ENCODE results near the gene BACH2. TPM values are rescaled to one million over a fixed set of nuclear protein-coding genes. Genes with fewer than 3 reads are reported as not detected.

The BACH2 gene
- polyA plus RNA-seq, 1 experiment, result 0.10 TPM

DNA sequence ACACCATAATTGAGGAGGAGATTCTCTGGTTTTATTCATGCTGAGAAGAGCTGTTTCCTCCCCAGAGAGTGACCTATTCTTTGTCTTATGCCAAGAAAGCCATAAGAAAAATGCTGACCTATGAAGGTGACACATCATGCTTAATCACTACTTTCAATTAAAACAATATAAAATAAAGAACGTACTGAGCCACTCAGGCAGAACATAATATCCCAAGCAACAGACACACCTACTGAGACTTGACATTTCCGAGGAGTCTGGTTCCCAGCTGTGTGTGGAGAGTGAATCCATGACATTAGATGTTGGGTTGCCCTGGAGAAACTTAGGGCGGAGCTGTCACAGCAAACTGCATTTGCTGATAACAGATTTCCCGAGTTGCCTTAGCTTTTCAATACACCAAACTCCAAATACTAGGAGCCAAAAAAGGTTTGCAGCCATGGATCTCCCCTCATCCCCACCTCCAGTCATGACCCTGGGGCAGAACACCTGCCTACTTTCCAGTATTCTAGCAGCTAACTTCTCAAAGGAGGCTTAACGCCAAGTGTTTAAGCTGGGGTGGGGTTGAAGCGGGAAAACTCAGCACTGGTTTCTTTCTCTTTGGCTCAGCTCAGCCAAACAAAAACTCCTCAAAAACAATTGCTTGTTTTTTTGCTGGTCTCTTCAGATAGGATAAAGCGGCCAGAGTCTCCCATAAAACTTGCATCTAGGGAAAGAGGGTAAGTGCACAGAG, 92.2 kb downstream of the BACH2 start:
- TF ChIP-seq, protein P1, sequence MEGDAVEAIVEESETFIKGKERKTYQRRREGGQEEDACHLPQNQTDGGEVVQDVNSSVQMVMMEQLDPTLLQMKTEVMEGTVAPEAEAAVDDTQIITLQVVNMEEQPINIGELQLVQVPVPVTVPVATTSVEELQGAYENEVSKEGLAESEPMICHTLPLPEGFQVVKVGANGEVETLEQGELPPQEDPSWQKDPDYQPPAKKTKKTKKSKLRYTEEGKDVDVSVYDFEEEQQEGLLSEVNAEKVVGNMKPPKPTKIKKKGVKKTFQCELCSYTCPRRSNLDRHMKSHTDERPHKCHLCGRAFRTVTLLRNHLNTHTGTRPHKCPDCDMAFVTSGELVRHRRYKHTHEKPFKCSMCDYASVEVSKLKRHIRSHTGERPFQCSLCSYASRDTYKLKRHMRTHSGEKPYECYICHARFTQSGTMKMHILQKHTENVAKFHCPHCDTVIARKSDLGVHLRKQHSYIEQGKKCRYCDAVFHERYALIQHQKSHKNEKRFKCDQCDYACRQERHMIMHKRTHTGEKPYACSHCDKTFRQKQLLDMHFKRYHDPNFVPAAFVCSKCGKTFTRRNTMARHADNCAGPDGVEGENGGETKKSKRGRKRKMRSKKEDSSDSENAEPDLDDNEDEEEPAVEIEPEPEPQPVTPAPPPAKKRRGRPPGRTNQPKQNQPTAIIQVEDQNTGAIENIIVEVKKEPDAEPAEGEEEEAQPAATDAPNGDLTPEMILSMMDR (IDR thresholded peaks at IDR 0.05; ENCODE audit: insufficient read depth, low read depth, low read length), result no peak
- no peak overlapping the region for H3K4me3 ChIP-seq (ENCODE audit: low read depth, low read length)
- peaks cover 7% of the 10 kb centered on the region for H3K27me3 ChIP-seq (ENCODE audit: control insufficient read depth, insufficient read depth, low read length)
- ChIA-PET POLR2A (no interaction called here), CTCF (interaction anchor here (1.0 to 1.9 kb wide), 3 partner anchors 10 to 190 kb away, joined by 3 to 10 read pairs (median 5); no protein-coding TSS in a partner anchor)
- no peak for DNase-seq (ENCODE audit: low read depth)
- no peaks in the 10 kb centered on the region for H3K36me3 ChIP-seq (ENCODE audit: control insufficient read depth, insufficient read depth, low read length)

DNA sequence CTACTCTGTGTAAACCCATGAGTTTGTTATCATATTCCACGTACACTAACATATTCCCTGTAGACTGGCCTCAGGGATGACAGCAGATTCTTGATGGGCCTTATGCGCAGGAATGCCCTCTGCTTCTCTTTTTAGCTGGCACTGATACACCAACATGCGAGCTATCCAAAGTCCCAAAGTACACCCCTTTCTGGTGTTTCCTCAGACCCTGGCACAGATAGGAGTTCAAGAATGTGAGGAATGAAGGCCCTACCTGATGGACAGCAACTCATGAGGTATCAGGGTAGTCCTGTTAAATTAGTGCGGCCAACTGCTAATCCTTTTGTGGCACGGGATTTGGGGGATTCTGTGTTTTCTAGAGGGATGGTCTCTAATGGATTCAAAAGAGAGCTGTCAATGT, 93.0 kb downstream of the BACH2 start:
- ChIA-PET CTCF (interaction anchor here (1.0 to 1.9 kb wide), 3 partner anchors 9 to 190 kb away, joined by 3 to 10 read pairs (median 5); no protein-coding TSS in a partner anchor), POLR2A (no interaction called here)
- TF ChIP-seq, protein P1 (IDR thresholded peaks at IDR 0.05; ENCODE audit: insufficient read depth, low read depth, low read length), result no peak
- Histone ChIP-seq H3K27me3 (ENCODE audit: control insufficient read depth, insufficient read depth, low read length) (peaks cover 7% of the 10 kb centered on the region), H3K36me3 (ENCODE audit: control insufficient read depth, insufficient read depth, low read length) (no peaks in the 10 kb centered on the region), H3K4me3 (ENCODE audit: low read depth, low read length) (no peak overlapping the region)
- DNase-seq (ENCODE audit: low read depth), result no peak

DNA sequence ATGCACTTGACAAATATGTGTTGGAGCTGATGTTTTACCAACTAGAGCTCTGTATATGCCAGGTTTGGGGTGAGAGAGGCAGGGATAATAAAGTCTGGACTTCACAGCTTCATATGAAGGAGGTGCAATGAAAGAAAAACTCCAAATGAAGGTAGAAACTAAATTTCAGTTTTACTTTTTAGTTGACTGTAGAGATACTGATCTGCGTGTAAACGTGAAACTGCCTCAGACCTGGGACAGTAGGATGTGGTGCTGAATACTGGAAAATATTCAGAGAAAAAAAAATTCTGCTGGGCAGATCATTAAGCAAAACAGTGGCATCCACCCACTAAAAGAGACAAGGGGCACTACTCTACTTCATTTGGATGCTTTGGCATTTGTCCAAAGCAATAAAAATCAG, 94.5 kb downstream of the BACH2 start:
- ChIA-PET CTCF (interaction anchor here (1.0 kb wide), 3 partner anchors 12 to 191 kb away, joined by 3 to 4 read pairs (median 3); no protein-coding TSS in a partner anchor), POLR2A (no interaction called here)
- TF ChIP-seq, protein P1 (IDR thresholded peaks at IDR 0.05; ENCODE audit: insufficient read depth, low read depth, low read length), result no peak
- H3K27me3 ChIP-seq (ENCODE audit: control insufficient read depth, insufficient read depth, low read length), result peaks cover 7% of the 10 kb centered on the region
- H3K4me3 ChIP-seq (ENCODE audit: low read depth, low read length), result no peak overlapping the region
- H3K36me3 ChIP-seq (ENCODE audit: control insufficient read depth, insufficient read depth, low read length), result no peaks in the 10 kb centered on the region
- DNase-seq (ENCODE audit: low read depth), result no peak

DNA sequence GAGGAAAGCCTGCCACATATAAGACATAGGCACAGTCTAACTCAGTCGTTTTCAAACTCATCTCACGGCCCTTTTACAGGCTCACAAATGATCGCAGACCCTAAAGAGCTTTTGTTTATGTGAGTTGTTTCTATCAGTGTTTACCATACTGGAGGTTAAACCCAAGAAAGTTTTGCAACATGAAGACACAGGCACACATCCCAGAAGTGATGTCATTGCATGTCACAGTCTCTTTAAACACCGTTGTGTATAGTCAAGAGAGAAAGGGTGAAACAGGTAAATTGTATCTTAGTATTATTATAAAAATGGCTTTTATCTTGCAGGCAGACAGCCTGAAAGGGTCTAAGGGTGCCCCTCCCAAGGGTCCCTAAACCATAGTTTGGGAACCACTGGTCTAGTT, 96.7 kb downstream of the BACH2 start:
- TF ChIP-seq, protein P1 (IDR thresholded peaks at IDR 0.05; ENCODE audit: insufficient read depth, low read depth, low read length), result no peak
- ChIA-PET CTCF (no interaction called here), POLR2A (no interaction called here)
- no peaks in the 10 kb centered on the region; the same call in 1 of the 2 replicates for H3K27me3 ChIP-seq (ENCODE audit: control insufficient read depth, insufficient read depth, low read length)
- no peak overlapping the region for H3K4me3 ChIP-seq (ENCODE audit: low read depth, low read length)
- no peak for DNase-seq (ENCODE audit: low read depth)
- no peaks in the 10 kb centered on the region for H3K36me3 ChIP-seq (ENCODE audit: control insufficient read depth, insufficient read depth, low read length)

DNA sequence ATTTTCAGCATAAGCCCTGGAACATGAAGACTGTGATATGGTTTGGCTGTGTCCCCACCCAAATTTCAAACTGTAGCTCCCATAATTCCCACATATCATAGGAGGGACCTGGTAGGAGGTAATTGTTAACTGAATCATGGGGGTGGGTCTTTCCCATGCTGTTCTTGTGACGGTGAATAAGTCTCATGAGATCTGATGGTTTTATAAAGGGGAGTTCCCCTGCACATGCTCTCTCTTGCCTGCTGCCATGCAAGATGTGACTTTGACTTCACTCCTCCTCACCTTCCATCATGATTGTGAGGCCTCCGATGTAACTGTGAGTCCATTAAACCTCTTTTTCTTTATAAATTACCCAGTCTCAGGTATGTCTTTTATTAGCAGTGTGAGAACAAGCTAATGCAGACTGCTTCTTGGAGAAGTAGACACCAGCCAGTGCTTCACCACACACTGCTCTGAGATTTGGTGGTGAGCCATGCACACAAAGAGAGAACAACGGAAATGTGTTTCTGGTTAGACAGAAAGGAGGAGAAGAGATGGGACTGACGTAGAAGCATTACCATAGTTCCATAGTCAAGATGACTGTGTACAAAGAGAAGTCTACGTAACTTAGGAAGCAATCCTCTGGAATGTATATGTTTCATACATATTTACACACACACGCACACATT, 97.8 kb downstream of the BACH2 start:
- POLR2A ChIA-PET, result no interaction called here
- TF ChIP-seq, protein P1 (IDR thresholded peaks at IDR 0.05; ENCODE audit: insufficient read depth, low read depth, low read length), result no peak
- CTCF ChIA-PET, result no interaction called here
- DNase-seq (ENCODE audit: low read depth), result no peak
- no peaks in the 10 kb centered on the region for H3K36me3 ChIP-seq (ENCODE audit: control insufficient read depth, insufficient read depth, low read length)
- H3K27me3 ChIP-seq (ENCODE audit: control insufficient read depth, insufficient read depth, low read length), result no peaks in the 10 kb centered on the region
- H3K4me3 ChIP-seq (ENCODE audit: low read depth, low read length), result no peak overlapping the region

Measured in BJ (cell line).